HCT116 (cell line): ENCODE measurements around the gene CRIM1. TPM values are rescaled to one million over a fixed set of nuclear protein-coding genes. Genes with fewer than 3 reads are reported as not detected.

Experiments
- ATAC-seq: fragments of 200-7000 bp; cut with Tn5 transposase; 2 replicates; pipeline ENCODE4 v1.9.1; 2020; ENCODE audit warnings: mild to moderate bottlenecking, moderate library complexity
- BruUV-seq: library from RNA; stranded (reverse); fragments of 400-500 nt; replicated peaks from 2 replicates; lab custom pipeline; 2021; lab: Mats Ljungman, UMichigan
- CTCF ChIA-PET: fragments of 300-600 bp; sonication (Branson Sonifier 250); formaldehyde crosslinking; loops from one replicate; lab custom pipeline; 2021; ENCODE audit warnings: antibody characterized with exemption; lab: Charles Lee
- POLR2A ChIA-PET: fragments of 300-600, 350-600 bp; sonication (Branson Sonifier 250); formaldehyde crosslinking; loops from one replicate; lab custom pipeline; 2021; ENCODE audit warnings: antibody characterized with exemption; lab: Charles Lee
- RAD21 ChIA-PET, 2 experiments: fragments of 300-600 bp; sonication (Branson Sonifier 250); formaldehyde crosslinking; loops; one replicate each; lab custom pipeline; 2023; ENCODE audit warnings: low total read pairs in 2 of 2; ENCODE audit not compliant: uncharacterized antibody in 2 of 2, unreplicated experiment in 2 of 2, low non-redundant PET in 1 of 2; lab: Charles Lee
- DNase-seq: peaks from one replicate; pipeline ENCODE4 v3.0.0-alpha.2; 2010; ENCODE audit warnings: low read depth, low spot score
- H2AFZ ChIP-seq: fragments of 200-600 bp; shearing (Covaris generic), sonication (generic); 2 replicates; pipeline ENCODE4 v1.6.1; 2017; ENCODE audit warnings: low read depth, mixed run types, mixed read lengths, antibody characterized with exemption, low read length; ENCODE audit not compliant: poor library complexity, severe bottlenecking
- H3K27ac ChIP-seq: 2 replicates; pipeline ENCODE4 v1.5.1; 2012; ENCODE audit warnings: low read depth, low read length
- H3K27me3 ChIP-seq: fragments of 200-600 bp; sonication (generic); 2 replicates; pipeline ENCODE4 v1.6.1; 2016; ENCODE audit warnings: mixed run types, low read length, mixed read lengths; ENCODE audit not compliant: insufficient read depth
- H3K36me3 ChIP-seq, 2 experiments: fragments of 200-500 bp in 1 of 2; fragments of 200-600 bp in 1 of 2; sonication (Bioruptor generic) in 1 of 2; sonication (generic) in 1 of 2; 2 replicates each; pipeline versions ENCODE4 v1.5.1 to v1.6.1; 2014 to 2016; ENCODE audit warnings: low read length in 2 of 2, inconsistent platforms in 1 of 2, mixed read lengths in 1 of 2, mixed run types in 1 of 2; ENCODE audit not compliant: insufficient read depth in 2 of 2, control insufficient read depth in 1 of 2
- H3K4me1 ChIP-seq, 2 experiments: fragments of 200-600 bp in 1 of 2; sonication (generic) in 1 of 2; 2 replicates each; pipeline versions ENCODE4 v1.5.1 to v1.6.1; 2012 to 2017; ENCODE audit warnings: low read length in 2 of 2, inconsistent platforms in 1 of 2, mild to moderate bottlenecking in 1 of 2, mixed read lengths in 1 of 2, mixed run types in 1 of 2, moderate library complexity in 1 of 2; ENCODE audit not compliant: insufficient read depth in 2 of 2, control insufficient read depth in 1 of 2
- H3K4me2 ChIP-seq: fragments of 200-600 bp; sonication (generic); 2 replicates; pipeline ENCODE4 v1.6.1; 2017; ENCODE audit warnings: mixed run types, low read length, mixed read lengths
- H3K4me3 ChIP-seq, 2 experiments: fragments of 200-600 bp in 1 of 2; sonication (generic) in 1 of 2; replicated peaks in 1 of 2; 2 replicates each; pipeline ENCODE4 v1.5.1; 2011 to 2016; ENCODE audit warnings: low read length in 2 of 2, control low read depth in 1 of 2, low read depth in 1 of 2, mild to moderate bottlenecking in 1 of 2, mixed read lengths in 1 of 2, mixed run types in 1 of 2
- H3K79me2 ChIP-seq: fragments of 200-600 bp; sonication (generic); 2 replicates; pipeline ENCODE4 v1.6.1; 2017; ENCODE audit warnings: mild to moderate bottlenecking, mixed run types, low read length, moderate library complexity, mixed read lengths; ENCODE audit not compliant: insufficient read depth
- H3K9ac ChIP-seq: fragments of 200-600 bp; sonication (generic); 2 replicates; pipeline ENCODE4 v1.6.1; 2016; ENCODE audit warnings: low read length, mixed read lengths
- H3K9me2 ChIP-seq: fragments of 200-600 bp; sonication (generic), shearing (Covaris generic); 2 replicates; pipeline ENCODE4 v1.6.1; 2017; ENCODE audit warnings: mixed run types, mild to moderate bottlenecking, moderate library complexity; ENCODE audit not compliant: insufficient read depth
- H3K9me3 ChIP-seq, 2 experiments: fragments of 200-500 bp in 1 of 2; fragments of 200-600 bp in 1 of 2; sonication (Bioruptor generic) in 1 of 2; sonication (generic) in 1 of 2; 2 replicates each; pipeline ENCODE4 v1.6.1; 2014 to 2017; ENCODE audit warnings: low read length in 2 of 2, mixed read lengths in 2 of 2, inconsistent platforms in 1 of 2, low read depth in 1 of 2, mild to moderate bottlenecking in 1 of 2, mixed run types in 1 of 2, moderate library complexity in 1 of 2; ENCODE audit not compliant: control insufficient read depth in 1 of 2, insufficient read depth in 1 of 2
- H4K20me1 ChIP-seq: fragments of 200-600 bp; sonication (generic), shearing (Covaris generic); 2 replicates; pipeline ENCODE4 v1.6.1; 2017; ENCODE audit warnings: mixed run types, mild to moderate bottlenecking, moderate library complexity; ENCODE audit not compliant: insufficient read depth
- ATF3 ChIP-seq: IDR thresholded peaks from 2 replicates; pipeline ENCODE4 v1.6.1; 2012
- ELF1 ChIP-seq: IDR thresholded peaks from 2 replicates; pipeline ENCODE4 v1.6.1; 2012; ENCODE audit warnings: low read depth, borderline replicate concordance
- EZH2phosphoT487 ChIP-seq: fragments of 200-600 bp; IDR thresholded peaks from 2 replicates; pipeline ENCODE4 v1.6.1; 2018; ENCODE audit warnings: antibody characterized with exemption, borderline replicate concordance
- JUND ChIP-seq: IDR thresholded peaks from 2 replicates; pipeline ENCODE4 v1.6.1; 2012
- POLR2AphosphoS5 ChIP-seq: IDR thresholded peaks from 2 replicates; pipeline ENCODE4 v1.6.1; 2011; ENCODE audit warnings: mild to moderate bottlenecking, low read depth, low read length, moderate library complexity
- RAD21 ChIP-seq: IDR thresholded peaks from 2 replicates; pipeline ENCODE4 v1.6.1; 2012; ENCODE audit warnings: low read depth, mild to moderate bottlenecking
- REST ChIP-seq: IDR thresholded peaks from 2 replicates; pipeline ENCODE4 v1.6.1; 2012; ENCODE audit warnings: low read depth
- SIN3A ChIP-seq: IDR thresholded peaks from 2 replicates; pipeline ENCODE4 v1.6.1; 2012; ENCODE audit warnings: low read depth
- SP1 ChIP-seq: IDR thresholded peaks from 2 replicates; pipeline ENCODE4 v1.6.1; 2012; ENCODE audit warnings: low read depth
- TCF7L2 ChIP-seq: IDR thresholded peaks from 2 replicates; pipeline ENCODE4 v1.7.0; 2011; ENCODE audit warnings: borderline replicate concordance, inconsistent platforms; ENCODE audit not compliant: insufficient read depth, insufficient read length; ENCODE audit errors: extremely low read depth
- YY1 ChIP-seq: IDR thresholded peaks from 2 replicates; pipeline ENCODE4 v1.6.1; 2011; ENCODE audit warnings: low read length, low read depth, moderate library complexity, mild to moderate bottlenecking; ENCODE audit not compliant: insufficient replicate concordance; ENCODE audit errors: extremely low read depth
- ZBTB33 ChIP-seq: IDR thresholded peaks from 2 replicates; pipeline ENCODE4 v1.6.1; 2011; ENCODE audit warnings: mild to moderate bottlenecking, low read length, moderate library complexity; ENCODE audit not compliant: insufficient replicate concordance; ENCODE audit errors: extremely low read depth
- ZNF274 ChIP-seq: fragments of 200-500 bp; sonication (Bioruptor generic); IDR thresholded peaks from 2 replicates; pipeline ENCODE4 v1.6.1; 2014; ENCODE audit warnings: mild to moderate bottlenecking, low read depth, low read length, inconsistent platforms
- intact Hi-C: fragments of 100-400 bp; cut with micrococcal nuclease; formaldehyde crosslinking; loops from 2 replicates; pipeline ENCODE4 v1.10.0; 2022
- total RNA-seq: library from RNA; stranded (reverse); gene quantifications from one replicate; pipeline ENCODE4 v1.2.1, GENCODE V29; 2021; ENCODE audit not compliant: unreplicated experiment

CRIM1 gene
- total RNA-seq, 1 experiment from 2014 or later, result 27.2 TPM

- H3K4me2 ChIP-seq, result no peak overlapping the region
- intact Hi-C loops, result no loop called here
- BruUV-seq, result no TSS peak
- H3K4me3 ChIP-seq, result no peak overlapping the region
- no peaks in the 10 kb centered on the region for H3K9me3 ChIP-seq
- no peak for TF ChIP-seq SIN3A
- no peak for TF ChIP-seq ZBTB33
- TF ChIP-seq POLR2AphosphoS5, result no peak
- TF ChIP-seq EZH2phosphoT487, result no peak
- no peak for TF ChIP-seq SP1
- H3K27me3 ChIP-seq, result no peaks in the 10 kb centered on the region
- RAD21 ChIA-PET, result no interaction called here
- H3K36me3 ChIP-seq, result peaks cover 0 to 8% of the 10 kb centered on the region in 2 experiments; a peak in 1 of 4 replicates
- H3K9me2 ChIP-seq, result no peaks in the 10 kb centered on the region
- ATAC-seq (no peak), DNase-seq (no peak)
- H4K20me1 ChIP-seq, result no peaks in the 10 kb centered on the region
- H3K79me2 ChIP-seq, result no peaks in the 10 kb centered on the region; the same call in 1 of the 2 replicates
- POLR2A ChIA-PET, result no interaction called here
- CTCF ChIA-PET, result no interaction called here
- no peak overlapping the region for H3K27ac ChIP-seq
- no peak overlapping the region for H2AFZ ChIP-seq
- peaks cover 25 to 35% of the 10 kb centered on the region in 2 experiments for H3K4me1 ChIP-seq
- H3K9ac ChIP-seq, result no peak overlapping the region
Measured at GRCh38 chr2:36463365-36463764, 107.8 kb downstream of the CRIM1 start.

GRCh38 chr2:36464006-36464721 lies 108.6 kb downstream of the CRIM1 start:
- peaks cover 25 to 34% of the 10 kb centered on the region in 2 experiments for H3K4me1 ChIP-seq
- POLR2A ChIA-PET, result no interaction called here
- RAD21 ChIA-PET, result no interaction called here
- ATAC-seq, result no peak
- no peaks in the 10 kb centered on the region for H3K9me3 ChIP-seq
- no peak overlapping the region for H2AFZ ChIP-seq
- no peaks in the 10 kb centered on the region for H4K20me1 ChIP-seq
- intact Hi-C loops, result no loop called here
- no peak overlapping the region for H3K27ac ChIP-seq
- no peak overlapping the region for H3K4me2 ChIP-seq
- DNase-seq, result no peak
- H3K9ac ChIP-seq, result no peak overlapping the region
- peaks cover 0 to 8% of the 10 kb centered on the region in 2 experiments; a peak in 1 of 4 replicates for H3K36me3 ChIP-seq
- H3K4me3 ChIP-seq, result no peak overlapping the region
- no peaks in the 10 kb centered on the region; the same call in 1 of the 2 replicates for H3K79me2 ChIP-seq
- H3K27me3 ChIP-seq, result no peaks in the 10 kb centered on the region
- BruUV-seq, result no TSS peak
- no peaks in the 10 kb centered on the region for H3K9me2 ChIP-seq
- CTCF ChIA-PET, result no interaction called here
- TF ChIP-seq TCF7L2 (no peak), EZH2phosphoT487 (no peak), ATF3 (no peak), SIN3A (no peak), ELF1 (no peak), RAD21 (no peak), REST (no peak), YY1 (no peak), ZNF274 (no peak), JUND (no peak)
